ENCODE measurements around the gene RFC3.

RFC3 gene

GRCh38 chr13:33817901-33818706 lies at the start of gene RFC3:
TSS of gene RFC3 (plus strand) at chr13:33818149. CDS start at chr13:33818179, 30 bp downstream.
- no peak for TF ChIP-seq CTCF (IDR thresholded peaks at IDR 0.05)

- no peak for TF ChIP-seq CTCF (IDR thresholded peaks at IDR 0.05)
Observed at GRCh38 chr13:33771296-33771695, 46.7 kb upstream of the RFC3 start.

- TF ChIP-seq CTCF (IDR thresholded peaks at IDR 0.05) = no peak
Observed at GRCh38 chr13:33773790-33774462, 44.0 kb upstream of the RFC3 start.

- no peak for TF ChIP-seq CTCF (IDR thresholded peaks at IDR 0.05)
Observed at GRCh38 chr13:33775339-33776108, 42.4 kb upstream of the RFC3 start.

GRCh38 chr13:33776239-33776881 lies 41.6 kb upstream of the RFC3 start:
- no peak for TF ChIP-seq CTCF (IDR thresholded peaks at IDR 0.05)

- no peak for TF ChIP-seq CTCF (IDR thresholded peaks at IDR 0.05)
Observed at GRCh38 chr13:33782631-33783030, 35.3 kb upstream of the RFC3 start.

GRCh38 chr13:33784738-33785137 lies 33.2 kb upstream of the RFC3 start:
- TF ChIP-seq CTCF (IDR thresholded peaks at IDR 0.05) = no peak
